GM13977 (cell line): ENCODE data around the gene RSF1.

ENCODE experiments used
- DNase-seq: peaks from one replicate; pipeline ENCODE4 v3.0.0; 2012; ENCODE audit warnings: low spot score
- CTCF ChIP-seq: IDR thresholded peaks from 2 replicates; pipeline ENCODE4 v1.5.1; 2012; ENCODE audit warnings: mild to moderate bottlenecking, control low read depth; ENCODE audit not compliant: insufficient read depth; ENCODE audit errors: extremely low read depth, missing control alignments
- in situ Hi-C: fragments of 300-500 bp; cut with MboI; formaldehyde crosslinking; loops from one replicate; pipeline ENCODE4 v1.12.0; 2022; ENCODE audit warnings: low sequenced_read_pairs, low pct_unique_long_range_greater_than_20kb, mixed read lengths, inconsistent platforms; ENCODE audit not compliant: unreplicated experiment

The RSF1 gene

GRCh38 chr11:77725433-77725832, 95.1 kb downstream of the RSF1 start:
- in situ Hi-C loops = no loop called here
- DNase-seq = no peak
- no peak for TF ChIP-seq CTCF

- TF ChIP-seq CTCF = no peak
- in situ Hi-C loops = no loop called here
- DNase-seq = no peak
These were observed 95.9 kb downstream of the RSF1 start for GRCh38 chr11:77724636-77725035.

GRCh38 chr11:77723024-77723423, 97.5 kb downstream of the RSF1 start:
- no peak for DNase-seq
- TF ChIP-seq CTCF = no peak
- in situ Hi-C loops = no loop called here

GRCh38 chr11:77710358-77710757, 110.2 kb downstream of the RSF1 start:
- in situ Hi-C loops = no loop called here
- DNase-seq = no peak
- no peak for TF ChIP-seq CTCF

GRCh38 chr11:77705876-77706579, 114.5 kb downstream of the RSF1 start:
- DNase-seq = no peak
- in situ Hi-C loops = no loop called here

GRCh38 chr11:77705195-77705875, 115.2 kb downstream of the RSF1 start:
- DNase-seq = no peak
- in situ Hi-C loops = no loop called here
- no peak for TF ChIP-seq CTCF

More at GRCh38 chr11:77705876-77706579, 114.5 kb downstream of the RSF1 start:
- no peak for TF ChIP-seq CTCF
